ENCODE results near the gene KCNQ5.

KCNQ5 gene

DNA sequence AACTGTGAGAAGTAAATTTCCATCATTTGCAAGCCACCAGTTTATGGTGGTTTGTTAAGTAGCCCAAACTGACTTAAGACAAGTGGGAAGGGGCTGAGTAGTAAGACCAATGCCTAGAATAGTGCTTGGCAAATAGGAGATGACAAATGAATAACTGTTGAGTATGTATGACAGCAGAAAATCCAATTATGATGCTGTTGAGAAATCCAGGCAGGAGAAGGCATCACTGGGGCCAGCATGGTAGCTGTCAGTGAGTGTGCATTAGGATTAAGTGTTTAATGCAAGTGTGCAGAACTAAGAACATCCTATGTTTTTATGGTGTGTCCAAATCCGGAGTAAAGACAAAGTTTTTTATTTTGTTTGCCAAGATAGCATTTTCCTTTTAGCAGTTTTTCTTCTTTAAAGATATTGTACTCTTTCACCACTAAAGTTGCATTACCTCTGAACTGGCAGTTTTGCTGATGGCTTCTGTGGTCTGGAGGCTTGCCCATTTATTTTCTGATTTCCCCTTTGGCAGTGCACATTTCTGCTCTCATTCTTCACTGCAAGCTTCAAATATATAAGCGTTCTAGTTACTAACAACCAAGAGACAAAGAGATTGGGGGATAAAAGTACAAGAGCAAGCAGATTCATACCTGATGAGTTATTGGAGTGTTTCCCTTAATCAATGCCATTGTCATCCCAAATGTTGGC lies 289.7 kb downstream of the KCNQ5 start:
- no peak for DNase-seq (ENCODE audit: low spot score)

DNA sequence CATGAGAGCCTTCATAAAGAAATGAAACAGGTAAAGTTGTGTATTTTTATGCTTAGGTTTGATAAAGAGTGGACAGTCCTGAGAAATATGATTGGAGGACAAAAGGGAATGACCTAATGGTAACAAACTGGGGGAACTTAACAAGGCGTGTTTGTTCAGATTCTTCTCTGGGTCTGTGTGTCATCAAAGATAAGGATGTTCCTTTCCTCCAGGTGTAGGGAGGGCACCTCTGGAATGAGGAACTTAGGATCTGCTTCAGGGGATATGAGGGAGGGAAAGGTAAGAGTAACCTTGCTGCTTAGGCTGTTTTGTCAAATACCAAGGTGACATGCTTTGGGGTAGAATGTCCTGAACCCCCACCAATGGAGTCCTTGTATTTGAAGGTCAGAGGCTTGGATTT lies 291.9 kb downstream of the KCNQ5 start:
- no peak for DNase-seq (ENCODE audit: low spot score)

DNA sequence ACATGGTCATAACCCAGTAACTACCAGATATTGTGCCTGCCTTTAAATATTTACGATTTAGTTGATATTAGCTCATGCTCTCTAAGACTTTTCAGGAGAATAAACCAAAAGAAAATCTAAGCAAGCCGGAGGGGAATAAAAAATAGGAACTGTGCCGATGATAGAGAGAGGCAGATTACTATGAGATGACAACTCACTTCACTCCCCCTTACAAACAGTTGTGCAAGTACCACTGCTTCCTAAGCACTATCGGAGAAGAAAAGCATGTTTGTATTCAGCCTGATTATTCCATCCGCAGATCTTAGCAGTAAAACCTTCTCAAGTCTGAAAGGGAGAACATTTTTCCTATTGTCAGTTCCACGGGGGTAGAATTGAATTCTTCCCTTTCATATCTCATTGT lies 294.4 kb downstream of the KCNQ5 start:
- DNase-seq (ENCODE audit: low spot score): no peak

DNA sequence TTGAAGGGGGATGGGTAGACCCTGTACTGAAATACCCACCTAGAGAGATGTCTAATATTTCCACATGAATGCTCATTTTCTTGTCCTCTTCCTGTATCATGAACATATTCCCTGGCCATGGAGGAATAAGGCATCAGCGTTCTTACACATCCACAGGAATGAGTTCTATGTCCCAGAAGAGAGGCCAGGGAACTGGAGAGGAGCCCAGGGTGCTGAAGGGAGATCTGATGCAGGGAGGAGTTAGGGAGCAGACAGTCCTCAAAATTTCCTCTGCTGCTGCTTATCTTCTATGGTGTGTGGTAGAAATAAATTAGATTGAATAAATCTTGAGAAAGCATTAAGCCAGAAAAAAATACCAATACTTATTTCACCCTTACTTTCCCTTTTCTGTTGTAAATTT lies 295.0 kb downstream of the KCNQ5 start:
- no peak for DNase-seq (ENCODE audit: low spot score)

DNA sequence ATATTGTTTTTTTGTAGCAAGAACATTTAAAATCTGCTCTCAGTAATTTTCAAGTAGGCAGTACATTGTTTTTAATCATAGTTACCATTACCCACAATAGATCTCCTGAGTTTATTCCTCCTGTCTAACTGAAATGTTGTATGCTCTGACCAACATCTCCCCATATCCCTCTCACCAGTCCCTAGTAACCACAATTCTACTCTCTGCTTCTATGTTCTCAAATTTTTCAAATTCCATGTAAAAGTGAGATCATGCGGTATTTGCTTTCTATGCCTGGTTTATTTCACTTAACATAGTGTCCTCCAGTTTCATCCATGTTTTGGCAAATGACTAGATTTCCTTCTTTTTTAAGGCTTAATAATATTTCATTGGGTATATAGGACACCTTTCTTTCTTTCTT lies 300.5 kb downstream of the KCNQ5 start:
- no peak for DNase-seq (ENCODE audit: low spot score)

DNA sequence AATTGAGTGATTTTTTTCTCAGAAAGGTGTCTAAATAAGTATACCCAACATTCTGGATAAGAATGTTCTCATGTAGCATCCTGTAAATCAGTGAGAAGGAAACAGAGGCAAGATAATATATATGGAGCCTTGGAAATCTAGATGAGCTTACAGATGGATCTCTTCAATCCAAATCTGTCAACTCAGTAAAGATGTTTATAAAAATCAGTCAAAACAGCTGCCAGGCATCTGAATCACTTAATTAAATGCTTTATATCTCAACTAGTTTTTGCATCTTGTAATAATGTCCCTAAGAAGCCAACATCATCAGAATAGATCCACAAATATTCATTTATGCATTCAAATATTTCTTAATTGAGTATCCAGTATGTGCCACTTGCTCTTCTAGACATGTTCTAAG lies 303.3 kb downstream of the KCNQ5 start:
- no peak for DNase-seq (ENCODE audit: low spot score)

DNA sequence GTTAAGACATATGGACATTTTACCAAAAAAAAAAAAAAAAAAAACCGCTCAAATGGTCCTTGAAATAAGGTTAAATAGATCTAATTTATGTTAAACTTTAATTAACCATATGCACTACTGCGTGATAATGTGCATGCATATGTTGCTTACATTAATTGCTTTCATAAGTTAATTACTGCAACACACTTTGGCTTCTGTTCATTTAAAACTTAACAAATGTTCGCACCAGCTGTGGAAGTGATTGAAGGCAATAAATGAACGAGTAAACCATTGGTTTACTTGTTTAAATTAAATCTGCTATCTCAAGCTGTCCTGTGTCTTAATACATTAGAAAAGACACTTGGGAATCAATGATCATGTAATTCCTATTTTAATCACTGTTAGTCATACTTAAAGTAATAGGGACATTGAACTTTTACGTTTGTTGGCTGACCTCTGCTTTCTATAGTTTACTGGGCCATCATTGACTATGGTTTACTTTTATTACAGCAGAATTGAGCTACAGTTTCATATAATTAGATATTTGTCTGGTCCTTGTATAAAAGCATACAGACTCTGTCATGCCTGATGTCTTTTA lies 308.8 kb downstream of the KCNQ5 start:
- DNase-seq (ENCODE audit: low spot score): no peak

DNA sequence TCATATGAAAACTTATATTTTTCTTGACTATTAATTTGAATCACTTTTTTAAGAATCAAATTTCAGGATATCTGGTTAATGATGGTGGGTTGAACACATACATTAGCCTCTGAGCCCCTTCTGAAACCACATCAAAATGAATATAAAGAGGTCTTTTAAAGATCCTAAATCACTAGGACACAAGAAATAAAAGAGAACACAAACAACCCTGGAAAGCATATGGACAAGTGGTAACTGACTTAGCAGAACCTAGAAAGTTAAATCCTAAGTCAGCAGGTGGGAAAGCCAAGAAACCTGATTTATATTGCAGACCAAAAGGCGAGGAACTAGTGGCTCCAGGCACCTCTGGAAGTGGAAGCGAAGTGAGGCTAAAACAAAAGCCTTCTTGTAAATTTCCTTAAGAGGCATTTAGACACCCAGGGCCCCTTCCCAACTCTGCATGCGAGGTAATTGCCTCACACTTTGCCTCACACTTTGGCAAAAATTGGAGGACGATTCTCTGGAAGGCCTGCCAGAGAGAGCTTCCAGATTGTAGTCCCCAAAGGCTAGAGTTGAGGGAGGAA lies 309.5 kb downstream of the KCNQ5 start:
- no peak for DNase-seq (ENCODE audit: low spot score)

DNA sequence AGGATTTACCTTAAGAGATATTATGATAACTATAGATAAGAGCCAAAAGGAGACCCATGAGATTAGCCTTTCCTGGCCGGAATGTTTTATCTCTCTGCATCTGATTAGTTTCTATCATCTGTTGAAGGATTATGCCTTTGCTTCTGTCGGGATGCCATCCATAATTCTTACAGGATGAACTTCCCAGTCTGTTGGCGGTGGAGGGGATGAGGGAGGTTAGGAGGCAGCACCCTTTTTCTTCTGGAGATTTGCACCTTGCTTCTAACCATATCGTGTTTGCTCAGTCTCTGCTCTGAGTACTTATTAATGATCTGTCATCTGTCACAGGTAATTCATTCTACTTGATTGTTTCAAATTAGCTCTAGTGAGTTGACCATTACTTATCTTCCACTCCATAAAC lies 311.4 kb downstream of the KCNQ5 start:
- DNase-seq (ENCODE audit: low spot score): no peak

DNA sequence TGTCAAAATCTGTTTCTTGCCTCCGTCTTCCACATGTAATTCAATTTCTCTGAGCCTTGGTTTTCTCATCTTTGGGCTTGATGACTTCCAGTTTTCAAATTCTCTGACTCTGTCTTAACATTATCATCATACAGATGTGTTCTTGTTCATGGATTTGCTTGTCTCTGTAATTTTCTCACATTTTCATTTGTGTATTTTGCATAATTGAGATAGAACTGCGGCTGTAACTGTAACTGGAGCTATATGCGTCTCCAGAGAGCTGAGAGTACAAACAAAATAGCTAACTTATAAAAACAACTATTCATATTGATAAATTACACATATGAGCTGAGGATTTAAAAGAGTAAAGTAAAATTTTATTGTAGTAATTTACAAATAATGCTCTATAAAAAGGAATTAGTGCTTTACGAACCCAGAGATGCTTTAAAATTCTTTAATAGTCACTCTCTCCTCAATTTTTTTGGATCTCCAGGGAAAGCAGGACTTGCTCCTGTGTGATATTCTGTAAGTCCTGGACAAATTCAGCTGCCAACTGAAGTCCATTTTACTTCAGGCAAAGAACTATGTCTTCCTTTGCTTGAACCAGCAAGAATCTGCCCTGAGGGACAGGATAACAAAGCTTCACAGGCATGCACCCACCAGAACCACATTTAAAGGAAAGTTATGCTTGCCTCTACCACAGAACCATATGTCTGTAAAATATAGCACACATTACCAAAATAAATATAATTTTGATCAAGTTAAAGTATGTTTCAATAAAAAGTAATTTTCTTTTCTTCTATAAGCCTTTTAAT lies 315.1 kb downstream of the KCNQ5 start:
- DNase-seq (ENCODE audit: low spot score): no peak

DNA sequence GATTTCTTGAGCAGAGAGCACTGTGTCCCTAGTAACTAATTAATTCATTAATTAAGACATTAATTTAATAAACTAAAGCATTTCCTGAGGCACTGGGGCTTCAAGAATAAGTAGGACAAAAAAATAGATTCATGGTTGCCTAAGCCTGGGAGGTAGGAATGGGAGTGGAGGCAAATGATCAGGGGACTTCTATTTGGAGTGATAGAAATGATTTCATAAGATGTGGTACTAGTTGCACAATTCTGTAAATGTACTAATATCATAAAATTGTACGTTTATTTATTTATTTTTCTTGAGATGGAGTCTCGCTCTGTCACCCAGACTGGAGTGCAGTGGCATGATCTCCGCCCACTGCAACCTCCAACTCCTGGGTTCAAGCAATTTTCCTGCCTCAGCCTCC lies 316.2 kb downstream of the KCNQ5 start:
- DNase-seq (ENCODE audit: low spot score): no peak

DNA sequence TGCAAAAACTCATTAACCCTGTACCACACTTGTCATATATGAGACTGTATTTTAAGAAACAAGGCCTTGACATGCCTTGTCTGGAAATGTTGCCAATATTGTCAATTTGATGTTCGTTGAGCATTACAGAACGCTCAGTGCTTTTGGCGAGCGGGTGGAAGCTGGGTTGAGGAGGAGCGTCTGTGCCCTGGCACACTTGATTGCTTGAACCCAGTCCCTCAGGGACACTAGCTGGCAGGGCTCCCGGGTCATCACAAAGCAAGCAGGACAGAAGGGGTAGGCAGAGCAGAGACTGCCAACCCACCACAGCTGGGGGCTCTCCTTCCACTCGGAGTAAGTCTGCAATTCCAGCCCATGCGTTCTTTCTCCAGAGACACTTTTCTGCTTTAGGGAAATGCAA lies 317.1 kb downstream of the KCNQ5 start:
- DNase-seq (ENCODE audit: low spot score): no peak

DNA sequence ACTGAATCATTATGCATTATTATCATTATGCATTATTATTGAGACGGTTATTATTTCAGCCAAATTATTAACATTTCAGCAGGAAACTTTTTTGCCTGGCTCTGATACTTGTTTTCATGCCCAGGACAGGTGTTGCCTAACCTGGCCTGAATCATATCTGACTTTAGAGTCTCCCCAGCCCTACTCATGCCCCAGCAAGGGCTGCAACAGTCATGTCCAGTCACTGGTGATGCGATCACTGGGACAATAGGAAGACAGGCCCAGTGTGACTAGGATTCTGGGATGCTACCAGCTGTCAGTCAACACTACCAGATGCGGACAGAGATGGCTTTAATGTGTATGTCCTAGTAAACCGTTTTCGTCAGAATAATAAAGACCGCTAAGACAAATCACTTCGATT lies 318.4 kb downstream of the KCNQ5 start:
- DNase-seq (ENCODE audit: low spot score): no peak

DNA sequence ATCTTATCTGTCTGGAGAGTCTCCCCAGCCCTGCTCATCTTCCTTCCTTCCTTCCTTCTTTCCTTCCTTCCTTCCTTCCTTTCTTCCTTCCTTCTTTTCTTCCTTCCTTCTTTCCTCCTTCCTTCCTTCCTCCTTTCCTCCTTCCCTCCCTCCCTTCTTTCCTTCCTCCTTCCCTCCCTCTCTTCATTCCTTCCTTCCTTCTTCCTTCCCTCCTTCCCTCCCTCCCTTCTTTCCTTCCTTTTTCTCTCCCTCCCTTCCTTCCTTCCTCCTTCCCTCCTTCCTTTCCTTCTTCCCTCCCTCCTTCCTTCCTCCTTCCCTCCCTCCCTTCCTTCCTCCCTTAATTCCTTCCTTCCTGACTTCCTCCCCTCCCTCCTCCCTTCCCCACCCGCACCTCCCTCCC lies 319.4 kb downstream of the KCNQ5 start:
- DNase-seq (ENCODE audit: low spot score): no peak

DNA sequence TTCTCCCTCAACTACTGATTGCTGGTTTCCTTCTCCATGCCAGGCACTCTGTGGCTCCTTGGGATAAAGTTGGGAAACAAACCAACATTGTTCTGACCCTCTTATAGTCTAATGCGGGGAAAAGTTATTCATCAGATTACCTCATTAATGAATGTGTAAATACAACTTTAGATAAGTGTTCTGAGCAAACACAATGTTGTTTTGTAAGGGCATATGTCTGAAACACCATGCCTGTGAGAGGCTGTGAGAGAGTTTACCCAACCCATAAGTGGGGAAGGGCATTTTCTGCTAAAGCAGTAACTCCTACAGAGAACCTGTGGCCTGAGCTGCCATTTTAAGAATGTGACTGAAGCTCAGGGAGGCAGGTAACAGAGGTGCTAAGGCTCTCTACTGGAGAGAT lies 319.9 kb downstream of the KCNQ5 start:
- DNase-seq (ENCODE audit: low spot score): no peak

DNA sequence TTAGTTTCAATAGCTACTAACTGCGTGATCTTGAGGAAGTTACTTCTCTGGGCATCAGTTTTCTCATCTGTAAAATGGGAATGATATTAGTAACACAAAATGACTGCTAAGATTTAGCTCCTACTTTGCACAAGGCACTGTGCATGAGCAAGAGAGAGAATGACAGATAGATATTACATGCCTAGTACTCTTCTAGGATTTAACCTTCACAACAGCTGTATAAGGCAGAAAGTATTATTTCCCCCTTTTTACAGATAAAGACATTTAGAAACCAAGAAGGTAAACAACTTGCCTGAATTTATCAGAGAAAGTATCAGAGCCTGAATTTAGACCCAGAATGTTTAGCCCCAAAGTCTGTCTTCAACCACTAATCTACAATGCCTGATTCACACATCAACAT lies 321.8 kb downstream of the KCNQ5 start:
- DNase-seq (ENCODE audit: low spot score): no peak

DNA sequence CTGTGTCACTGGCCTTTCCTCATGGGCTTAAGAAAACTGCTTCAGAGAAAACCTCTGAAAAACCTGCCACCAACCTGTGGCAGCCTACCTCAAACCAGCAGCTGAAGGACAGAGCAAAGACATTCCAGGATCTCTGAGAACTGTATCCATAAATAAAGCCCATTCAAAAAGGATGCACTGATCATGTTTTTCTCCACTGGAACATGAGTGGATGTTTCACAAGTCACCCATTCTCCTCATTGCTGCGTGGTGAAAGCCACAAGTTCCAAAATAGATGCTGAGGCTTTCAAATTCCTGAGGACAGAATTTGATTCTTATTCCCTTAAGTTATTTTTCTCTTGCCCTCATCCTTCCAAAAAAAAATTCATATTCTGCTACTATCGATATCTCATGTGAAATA lies 322.8 kb downstream of the KCNQ5 start:
- DNase-seq (ENCODE audit: low spot score): no peak

DNA sequence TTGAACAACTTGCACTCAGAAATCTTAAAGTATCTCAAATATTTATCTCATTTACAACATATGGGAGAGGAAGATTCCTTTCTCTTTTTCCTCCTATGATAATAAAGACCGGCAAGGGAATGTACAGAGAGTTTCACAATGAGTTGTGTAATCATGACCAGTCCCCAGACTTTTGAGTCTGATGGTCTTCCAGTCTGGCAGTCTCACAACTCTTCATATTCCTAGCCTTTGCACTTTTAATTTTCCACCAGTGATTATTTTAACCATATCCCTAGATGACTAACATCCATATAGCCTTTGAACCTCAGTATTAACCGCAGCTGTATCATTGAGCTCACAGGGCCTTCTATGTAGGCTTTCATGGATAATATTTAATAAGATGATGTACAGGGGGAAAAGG lies 324.9 kb downstream of the KCNQ5 start:
- DNase-seq (ENCODE audit: low spot score): no peak

DNA sequence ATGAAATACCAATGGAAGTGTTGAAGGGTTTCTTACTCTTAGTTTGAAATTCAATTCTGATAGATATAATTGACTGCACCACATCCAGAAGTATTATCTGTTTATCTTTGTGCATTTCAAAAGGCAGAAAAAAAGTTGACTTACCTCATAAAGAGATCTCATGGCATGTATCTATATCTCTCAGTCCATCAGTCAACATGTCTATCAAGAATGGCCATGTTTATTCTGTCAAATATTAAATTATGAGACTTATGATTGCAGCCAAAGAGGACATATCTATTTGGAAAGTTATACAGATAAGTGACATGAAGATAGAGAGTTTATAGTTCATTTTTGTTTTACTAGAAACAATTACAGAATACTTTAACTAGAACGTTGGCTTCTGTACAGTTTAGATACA lies 325.7 kb downstream of the KCNQ5 start:
- DNase-seq (ENCODE audit: low spot score): no peak

DNA sequence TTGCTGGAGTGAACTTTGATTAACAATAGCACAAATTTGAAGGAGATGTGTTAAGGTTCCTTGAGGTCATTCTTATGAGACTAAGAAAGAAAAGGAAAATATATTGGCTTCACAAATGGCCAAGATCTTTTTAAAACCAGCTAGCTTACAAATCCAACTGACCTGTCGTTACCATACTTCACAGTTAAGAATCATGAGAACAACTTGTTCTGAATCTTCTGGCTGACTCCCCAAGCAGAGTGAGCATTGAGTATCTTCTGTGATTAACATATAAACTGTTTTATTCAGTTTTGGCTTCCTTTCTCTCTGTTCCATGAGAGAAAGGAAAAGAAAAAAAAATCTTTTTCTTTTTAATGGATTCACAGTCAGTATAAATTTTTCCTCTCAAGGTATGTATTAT lies 326.3 kb downstream of the KCNQ5 start:
- DNase-seq (ENCODE audit: low spot score): no peak

DNA sequence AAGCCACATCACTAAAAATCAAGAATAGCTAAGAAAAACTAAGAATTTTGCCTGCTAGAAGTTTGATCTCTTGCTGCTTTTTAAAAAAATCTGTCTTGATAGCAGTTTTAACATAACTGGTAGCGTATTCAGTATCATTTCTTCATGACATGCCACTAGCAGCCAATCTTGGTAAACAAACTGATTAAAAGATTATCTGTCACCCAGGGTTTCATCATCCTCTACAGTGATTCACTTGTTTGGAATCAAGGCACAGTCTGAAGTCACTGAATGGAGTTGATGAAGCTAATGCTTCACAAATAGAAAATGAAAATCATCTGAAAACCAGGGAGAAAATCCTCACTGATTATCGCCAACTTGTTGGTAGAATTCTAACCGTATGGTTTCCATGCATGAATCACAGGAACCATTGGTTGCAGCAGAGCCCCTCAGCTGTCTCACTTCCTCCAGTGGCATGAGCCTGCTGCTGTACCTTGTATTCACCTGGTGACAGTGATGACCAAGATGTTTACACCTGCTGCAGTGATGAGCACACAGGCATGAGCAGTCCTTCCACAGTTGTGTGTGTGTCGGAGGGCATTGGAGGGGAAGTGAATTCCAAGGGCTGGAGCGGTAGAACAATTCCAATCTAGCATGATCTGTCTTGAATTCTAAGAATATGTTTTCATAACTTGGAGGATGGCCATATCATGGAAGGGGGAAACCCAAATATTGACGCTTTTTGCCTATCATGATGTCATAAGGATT lies 328.4 kb downstream of the KCNQ5 start:
- DNase-seq (ENCODE audit: low spot score): no peak

DNA sequence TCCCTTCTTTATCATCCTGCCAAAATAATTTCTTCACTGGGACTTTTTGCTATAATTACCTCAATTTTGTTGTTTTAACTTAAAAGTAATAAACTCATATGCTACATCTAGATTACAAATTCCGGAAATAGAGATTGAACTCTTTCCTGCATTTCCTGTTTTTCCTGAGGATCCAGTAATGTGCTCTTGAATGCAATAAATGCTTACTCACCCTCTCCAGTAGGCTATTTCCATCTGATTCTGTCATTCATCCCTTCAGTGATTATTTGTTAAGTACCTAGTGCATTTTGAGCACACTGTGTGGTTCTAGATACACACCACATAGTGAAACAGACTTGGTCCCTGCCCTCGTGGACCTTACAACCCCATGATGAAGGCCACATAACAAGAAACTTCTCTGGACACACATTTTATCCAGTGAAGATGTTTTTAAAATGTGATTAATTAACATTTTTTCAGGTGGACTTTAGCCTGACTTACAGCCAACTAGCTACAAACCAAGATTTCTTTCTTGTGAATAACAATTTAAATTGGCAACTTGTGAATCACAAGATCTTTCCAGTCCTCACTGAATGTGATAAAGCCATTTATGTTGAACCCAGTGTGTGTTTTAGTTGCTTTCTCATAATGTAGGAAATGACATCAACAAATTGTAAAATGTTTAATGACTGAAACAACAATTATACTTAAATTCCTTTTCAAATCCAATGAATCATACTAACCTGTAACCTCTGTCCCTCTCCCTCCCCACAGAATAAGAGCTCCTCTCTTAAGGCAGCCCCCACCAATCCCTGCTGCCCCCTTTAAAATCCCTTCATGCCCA lies 331.2 kb downstream of the KCNQ5 start:
- DNase-seq (ENCODE audit: low spot score): no peak
